Gastrocnemius medialis (tissue), 4 donors: ENCODE measurements around the gene PRKCQ. TPM values are rescaled to one million over a fixed set of nuclear protein-coding genes. Genes with fewer than 3 reads are reported as not detected.
"Not testable (repeated sequence)": the region's sequence is repeated elsewhere in the genome, so short reads cannot be mapped to it uniquely, and the experiment has no call there.

Experiments used
- ATAC-seq, 2 donors: fragments of 150-250 bp; one replicate each; pipeline ENCODE4 v1.9.1; 2016
- DNase-seq, 2 donors: peaks; one replicate each; pipeline ENCODE4 v3.0.0-alpha.2; 2019
- H3K27ac ChIP-seq, 4 donors: fragments of 200-600 bp; sonication (generic); 1 replicate in 1 of 4; 2 replicates in 3 of 4; pipeline ENCODE4 v1.5.1; 2016 to 2018; ENCODE audit warnings: mild to moderate bottlenecking in 2 of 4, moderate library complexity in 1 of 4
- H3K27me3 ChIP-seq, 3 donors: fragments of 200-600 bp; sonication (generic) in 2 of 3; 1 replicate in 1 of 3; 2 replicates in 2 of 3; pipeline versions ENCODE4 v1.5.1 to v1.6.0; 2016 to 2019; ENCODE audit warnings: mild to moderate bottlenecking in 1 of 3, moderate library complexity in 1 of 3
- H3K36me3 ChIP-seq, 2 donors: fragments of 200-600 bp; sonication (generic) in 1 of 2; one replicate each; pipeline ENCODE4 v1.5.1; 2017 to 2018
- H3K4me1 ChIP-seq, 2 donors: fragments of 200-600 bp; sonication (generic) in 1 of 2; one replicate each; pipeline ENCODE4 v1.5.1; 2016 to 2017; ENCODE audit warnings: mild to moderate bottlenecking in 2 of 2
- H3K4me3 ChIP-seq, 4 donors: fragments of 200-600 bp; sonication (generic) in 3 of 4; 1 replicate in 1 of 4; 2 replicates in 3 of 4; pipeline ENCODE4 v1.5.1; 2016 to 2019; ENCODE audit warnings: mild to moderate bottlenecking in 2 of 4
- H3K9me3 ChIP-seq, 3 donors: fragments of 200-600 bp; sonication (generic) in 2 of 3; 1 replicate in 1 of 3; 2 replicates in 2 of 3; pipeline ENCODE4 v1.5.1; 2016 to 2019
- CTCF ChIP-seq, 5 experiments: fragments of 450-650 bp in 3 of 5; fragments of 200-600 bp in 2 of 5; sonication (generic) in 2 of 5; IDR thresholded peaks in 4 of 5; conservative IDR thresholded peaks in 1 of 5; 1 replicate in 4 of 5; 2 replicates in 1 of 5; pipeline ENCODE4 v1.5.1; 2016 to 2019; ENCODE audit warnings: antibody characterized with exemption in 5 of 5, mild to moderate bottlenecking in 3 of 5, moderate library complexity in 3 of 5
- POLR2A ChIP-seq, 2 donors: fragments of 450-650 bp; IDR thresholded peaks; one replicate each; pipeline ENCODE4 v1.6.1; 2017; ENCODE audit warnings: antibody characterized with exemption in 2 of 2, mild to moderate bottlenecking in 2 of 2, moderate library complexity in 2 of 2
- in situ Hi-C, 4 donors: fragments of 200-750 bp; cut with MboI; loops; one replicate each; pipeline versions ENCODE4 v1.15.0 to v1.8.0; 2017; ENCODE audit warnings: low sequenced_read_pairs in 4 of 4
- intact Hi-C: fragments of 100-400 bp; cut with DNase I; formaldehyde crosslinking; loops from one replicate; pipeline ENCODE4 v1.15.1; 2023; ENCODE audit warnings: low total_unique reads
- total RNA-seq, 4 donors: library from RNA; depleted of rRNA; stranded (reverse); fragments of >200 nt; gene quantifications; one replicate each; pipeline versions ENCODE4 v1.1.0 to v1.2.3, GENCODE V29; 2016

Gene PRKCQ
- total RNA-seq, 4 donors from 2014 or later, result 25.8 to 70.7 (median 38.8) TPM

GRCh38 chr10:6476989-6477388 is 103.1 kb downstream of the PRKCQ start:
- H3K9me3 ChIP-seq, result no peaks in the 10 kb centered on the region
- intact Hi-C loops, result no loop called here
- H3K36me3 ChIP-seq, result peaks cover 0 to 29% of the 10 kb centered on the region in 2 donors
- H3K4me1 ChIP-seq, result peaks cover 3 to 11% of the 10 kb centered on the region in 2 donors
- ATAC-seq (no peak), DNase-seq (no peak)
- peak overlapping the region in 1 of 4 donors; percentile 30 for H3K27ac ChIP-seq
- H3K4me3 ChIP-seq, result no peak overlapping the region
- no peak for TF ChIP-seq POLR2A (IDR thresholded peaks at IDR 0.05)
- TF ChIP-seq CTCF (IDR thresholded peaks at IDR 0.05 in 4 of 5, conservative IDR thresholded peaks at IDR 0.05 in 1 of 5), result no peak
- no peaks in the 10 kb centered on the region for H3K27me3 ChIP-seq
- in situ Hi-C loops, result no loop called here

GRCh38 chr10:6474871-6475270 is 105.2 kb downstream of the PRKCQ start:
- DNase-seq (no peak), ATAC-seq (no peak)
- Histone ChIP-seq H3K4me1 (peaks cover 8 to 19% of the 10 kb centered on the region in 2 donors), H3K27me3 (no peaks in the 10 kb centered on the region), H3K4me3 (no peak overlapping the region), H3K27ac (peak overlapping the region in 2 of 4 donors; percentile 76 to 87), H3K36me3 (peaks cover 0 to 29% of the 10 kb centered on the region in 2 donors), H3K9me3 (no peaks in the 10 kb centered on the region)
- in situ Hi-C loops (no loop called here), intact Hi-C loops (no loop called here)
- no peak for TF ChIP-seq POLR2A (IDR thresholded peaks at IDR 0.05)
- TF ChIP-seq CTCF (IDR thresholded peaks at IDR 0.05 in 4 of 5, conservative IDR thresholded peaks at IDR 0.05 in 1 of 5), result no peak

GRCh38 chr10:6473901-6474370 is 106.1 kb downstream of the PRKCQ start:
- in situ Hi-C loops, result no loop called here
- Histone ChIP-seq H3K4me3 (no peak overlapping the region), H3K27ac (peak overlapping the region in 3 of 4 donors; percentile 17 to 87 (median 76)), H3K9me3 (no peaks in the 10 kb centered on the region), H3K4me1 (peaks cover 8 to 25% of the 10 kb centered on the region in 2 donors), H3K36me3 (peaks cover 0 to 27% of the 10 kb centered on the region in 2 donors), H3K27me3 (no peaks in the 10 kb centered on the region)
- ATAC-seq (peak in 1 of 2 donors; percentile 32), DNase-seq (no peak)
- no peak for TF ChIP-seq CTCF (IDR thresholded peaks at IDR 0.05 in 4 of 5, conservative IDR thresholded peaks at IDR 0.05 in 1 of 5)
- TF ChIP-seq POLR2A (IDR thresholded peaks at IDR 0.05), result no peak
- intact Hi-C loops, result no loop called here

- in situ Hi-C loops (no loop called here), intact Hi-C loops (no loop called here)
- ATAC-seq (no peak), DNase-seq (no peak)
- peaks cover 8 to 25% of the 10 kb centered on the region in 2 donors for H3K4me1 ChIP-seq
- H3K27ac ChIP-seq, result peak overlapping the region in 2 of 4 donors; percentile 76 to 87
- peaks cover 0 to 22% of the 10 kb centered on the region in 2 donors for H3K36me3 ChIP-seq
- TF ChIP-seq POLR2A (IDR thresholded peaks at IDR 0.05), result no peak
- no peak for TF ChIP-seq CTCF (IDR thresholded peaks at IDR 0.05 in 4 of 5, conservative IDR thresholded peaks at IDR 0.05 in 1 of 5)
- H3K4me3 ChIP-seq, result no peak overlapping the region
- H3K9me3 ChIP-seq, result no peaks in the 10 kb centered on the region
- no peaks in the 10 kb centered on the region for H3K27me3 ChIP-seq
These were observed 106.6 kb downstream of the PRKCQ start for GRCh38 chr10:6473430-6473829.

DNA sequence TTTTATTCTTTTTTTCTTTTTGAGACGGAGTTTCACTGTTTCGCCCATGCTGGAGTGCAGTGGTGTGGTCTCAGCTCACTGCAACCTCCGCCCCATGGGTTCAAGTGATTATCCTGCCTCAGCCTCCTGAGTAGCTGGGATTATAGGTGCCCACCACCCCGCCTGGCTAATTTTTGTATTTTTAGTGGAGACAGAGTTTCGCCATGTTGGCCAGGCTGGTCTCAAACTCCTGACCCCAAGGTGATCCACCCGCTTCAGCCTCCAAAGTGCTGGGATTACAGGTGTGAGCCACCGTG is 107.4 kb downstream of the PRKCQ start:
- H3K36me3 ChIP-seq, result peaks cover 0 to 14% of the 10 kb centered on the region in 2 donors
- in situ Hi-C loops, DNase-seq, H3K27me3 ChIP-seq, intact Hi-C loops, ATAC-seq, H3K9me3 ChIP-seq, H3K4me3 ChIP-seq: not testable (repeated sequence)
- peaks cover 8 to 32% of the 10 kb centered on the region in 2 donors for H3K4me1 ChIP-seq
- peak overlapping the region in 2 of 4 donors; percentile 76 to 87 for H3K27ac ChIP-seq
